Bone marrow (tissue), 2 donors: Measurements from ENCODE around the gene ZNF408.

Source experiments
- DNase-seq, 2 donors: peaks; one replicate each; lab custom pipeline; 2025; lab: John Stamatoyannopoulos, UW

Gene ZNF408

GRCh38 chr11:46727952-46728658, 27.3 kb downstream of the ZNF408 start:
- no peak for DNase-seq

GRCh38 chr11:46728659-46729040, 27.8 kb downstream of the ZNF408 start:
- no peak for DNase-seq

- DNase-seq: no peak
Observed at GRCh38 chr11:46729110-46730027, 28.5 kb downstream of the ZNF408 start.

GRCh38 chr11:46731545-46731944, 30.7 kb downstream of the ZNF408 start:
- no peak for DNase-seq

- no peak for DNase-seq
Observed at GRCh38 chr11:46733234-46733633, 32.4 kb downstream of the ZNF408 start.

GRCh38 chr11:46736146-46736545, 35.3 kb downstream of the ZNF408 start:
- DNase-seq: no peak

- no peak for DNase-seq
Observed at GRCh38 chr11:46736615-46737014, 35.8 kb downstream of the ZNF408 start.

- DNase-seq: no peak
Observed at GRCh38 chr11:46737699-46738098, 36.9 kb downstream of the ZNF408 start.

- DNase-seq: no peak
Observed at GRCh38 chr11:46738887-46739286, 38.1 kb downstream of the ZNF408 start.

GRCh38 chr11:46741600-46742484, 41.0 kb downstream of the ZNF408 start:
- no peak for DNase-seq

GRCh38 chr11:46743043-46743442, 42.2 kb downstream of the ZNF408 start:
- no peak for DNase-seq

GRCh38 chr11:46743693-46744339, 43.0 kb downstream of the ZNF408 start:
- DNase-seq: no peak

- no peak for DNase-seq
Observed at GRCh38 chr11:46745328-46745727, 44.5 kb downstream of the ZNF408 start.

GRCh38 chr11:46745995-46746394, 45.2 kb downstream of the ZNF408 start:
- DNase-seq: no peak

GRCh38 chr11:46747150-46747549, 46.3 kb downstream of the ZNF408 start:
- DNase-seq: no peak
